ENCODE data around the gene HIPK4. TPM values are rescaled to one million over a fixed set of nuclear protein-coding genes. Genes with fewer than 3 reads are reported as not detected.

Gene HIPK4
- total and polyA plus RNA-seq, 9 of the 15 experiments (the other 6 are each of a cell fraction or from before 2014, with no cell fraction given): 0.06 to 0.09 TPM; not detected in 7

DNA sequence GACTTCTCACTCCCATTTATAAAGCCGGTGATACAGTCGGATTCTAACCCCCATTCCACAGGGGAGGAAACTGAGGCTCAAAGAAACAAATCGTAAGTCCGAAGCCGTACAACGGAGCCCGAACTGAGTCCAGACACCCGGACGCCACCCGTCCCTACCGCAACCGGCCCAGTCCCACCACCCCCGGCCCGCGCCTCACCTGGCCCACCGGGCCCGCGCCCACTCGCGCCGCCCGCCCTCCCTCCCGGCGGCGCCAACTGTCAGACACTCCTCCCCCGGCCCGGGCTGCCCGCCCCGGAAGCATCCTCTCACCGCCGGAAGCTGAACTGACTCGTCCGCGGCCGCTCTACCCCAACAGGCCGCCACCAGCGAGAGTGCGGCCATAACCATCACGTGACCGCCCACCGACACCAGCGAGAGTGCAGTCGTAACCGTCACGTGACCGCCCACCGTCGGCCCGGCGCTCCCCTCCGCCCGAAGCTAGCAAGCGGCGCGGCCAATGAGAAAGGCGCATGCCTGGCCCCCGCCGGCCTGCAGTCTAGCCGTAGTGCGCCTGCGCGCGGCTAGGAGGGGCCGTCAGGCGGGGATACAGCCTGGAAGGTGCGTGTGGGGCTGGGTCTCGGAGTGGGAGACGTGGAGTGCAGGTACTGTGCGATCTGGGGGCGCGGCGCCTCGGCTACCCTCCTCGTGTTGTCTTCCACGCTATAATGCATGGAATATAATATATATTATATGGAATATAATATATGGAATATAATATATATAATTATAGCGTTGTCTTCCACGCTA lies 41.7 kb downstream of the HIPK4 start, which contains the start of the genes C19orf47 and PLD3 (continued):
- TF ChIP-seq, protein P1, sequence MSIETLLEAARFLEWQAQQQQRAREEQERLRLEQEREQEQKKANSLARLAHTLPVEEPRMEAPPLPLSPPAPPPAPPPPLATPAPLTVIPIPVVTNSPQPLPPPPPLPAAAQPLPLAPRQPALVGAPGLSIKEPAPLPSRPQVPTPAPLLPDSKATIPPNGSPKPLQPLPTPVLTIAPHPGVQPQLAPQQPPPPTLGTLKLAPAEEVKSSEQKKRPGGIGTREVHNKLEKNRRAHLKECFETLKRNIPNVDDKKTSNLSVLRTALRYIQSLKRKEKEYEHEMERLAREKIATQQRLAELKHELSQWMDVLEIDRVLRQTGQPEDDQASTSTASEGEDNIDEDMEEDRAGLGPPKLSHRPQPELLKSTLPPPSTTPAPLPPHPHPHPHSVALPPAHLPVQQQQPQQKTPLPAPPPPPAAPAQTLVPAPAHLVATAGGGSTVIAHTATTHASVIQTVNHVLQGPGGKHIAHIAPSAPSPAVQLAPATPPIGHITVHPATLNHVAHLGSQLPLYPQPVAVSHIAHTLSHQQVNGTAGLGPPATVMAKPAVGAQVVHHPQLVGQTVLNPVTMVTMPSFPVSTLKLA (conservative IDR thresholded peaks at IDR 0.05): peak; percentile 87 to 91
- TF ChIP-seq ZBTB12 (CRISPR knock-in tag; IDR thresholded peaks at IDR 0.05) (peak; percentile 59; the same call in 1 of the 2 replicates), RAD51 (IDR thresholded peaks at IDR 0.05; ENCODE audit: borderline replicate concordance, low read depth) (peak; percentile 100), POLR2AphosphoS5 (IDR thresholded peaks at IDR 0.05; ENCODE audit: control insufficient read depth, insufficient read depth, low read depth, low read length) (peak; percentile 52; the same call in 1 of the 2 replicates), NR2C1 (IDR thresholded peaks at IDR 0.05) (peak; percentile 96), NR2C1 (tag; IDR thresholded peaks at IDR 0.05) (peak; percentile 98), ZEB2 (IDR thresholded peaks at IDR 0.05) (no peak), CHCHD3 (CRISPR knock-in tag; IDR thresholded peaks at IDR 0.05) (no peak), CTBP1 (IDR thresholded peaks at IDR 0.05; ENCODE audit: borderline replicate concordance) (peak; percentile 55; the same call in 1 of the 2 replicates), MCM2 (IDR thresholded peaks at IDR 0.05; ENCODE audit: low read depth) (no peak), ZBTB2 (IDR thresholded peaks at IDR 0.05) (peak; percentile 94), NR2F6 (CRISPR knock-in tag; IDR thresholded peaks at IDR 0.05) (no peak), USF2 (CRISPR knock-in tag; IDR thresholded peaks at IDR 0.05) (peak; percentile 100), NRF1 (conservative IDR thresholded peaks at IDR 0.05 in 1 of 2, IDR thresholded peaks at IDR 0.05 in 1 of 2) (peak; percentile 97 to 98), HNRNPLL (IDR thresholded peaks at IDR 0.05; ENCODE audit: low read depth, low read length, poor library complexity, severe bottlenecking) (peak; percentile 29), MAX (CRISPR knock-in tag; IDR thresholded peaks at IDR 0.05) (peak; percentile 95), CCNT2 (IDR thresholded peaks at IDR 0.05; ENCODE audit: borderline replicate concordance, extremely low read depth, insufficient read length, low read depth, low read length) (peak; percentile 96), HDAC2 (IDR thresholded peaks at IDR 0.05) (0 out of 2 replicates have a peak, but pooled peaks have one; percentile 67), ZNF354B (CRISPR knock-in tag; IDR thresholded peaks at IDR 0.05) (no peak), EGR1 (conservative IDR thresholded peaks at IDR 0.05) (peak; percentile 84), ETV5 (CRISPR knock-in tag; IDR thresholded peaks at IDR 0.05; ENCODE audit: low read depth) (peak; percentile 83), ZNF140 (CRISPR knock-in tag; IDR thresholded peaks at IDR 0.05) (no peak), SIN3B (IDR thresholded peaks at IDR 0.05; ENCODE audit: low read depth) (peak; percentile 65; the same call in 1 of the 2 replicates), ZNF133 (CRISPR knock-in tag; IDR thresholded peaks at IDR 0.05) (no peak)

Measured in K562 (cell line).